SJSA1 (cell line): ENCODE data around the gene NT5C2. TPM values are rescaled to one million over a fixed set of nuclear protein-coding genes. Genes with fewer than 3 reads are reported as not detected.
A peak's percentile ranks its signal among the peaks of the same experiment; 100 is the strongest.
"Not testable (repeated sequence)": the region's sequence is repeated elsewhere in the genome, so short reads cannot be mapped to it uniquely, and the experiment has no call there.

Experiments used
- DNase-seq, 2 experiments: peaks; one replicate each; pipeline ENCODE4 v3.0.0-alpha.2; 2015 to 2020; ENCODE audit warnings: low spot score in 2 of 2, low read depth in 1 of 2
- H3K27ac ChIP-seq: fragments of 250-450 bp; sonication (Bioruptor Pico); 2 replicates; pipeline ENCODE4 v1.5.1; 2020; ENCODE audit warnings: mild to moderate bottlenecking, moderate library complexity
- H3K27me3 ChIP-seq: fragments of 250-450 bp; sonication (Bioruptor Pico); replicated peaks from 2 replicates; pipeline ENCODE4 v1.5.1; 2020; ENCODE audit warnings: mild to moderate bottlenecking, moderate library complexity
- H3K36me3 ChIP-seq: fragments of 250-450 bp; sonication (Bioruptor Pico); 2 replicates; pipeline ENCODE4 v1.5.1; 2020; ENCODE audit warnings: mild to moderate bottlenecking
- H3K4me1 ChIP-seq: fragments of 250-450 bp; sonication (Bioruptor Pico); replicated peaks from 2 replicates; pipeline ENCODE4 v1.6.1; 2021; ENCODE audit warnings: mild to moderate bottlenecking
- H3K4me3 ChIP-seq: fragments of 250-450 bp; sonication (Bioruptor Pico); 2 replicates; pipeline ENCODE4 v1.5.1; 2020; ENCODE audit warnings: mild to moderate bottlenecking
- H3K9me3 ChIP-seq: fragments of 250-450 bp; sonication (Bioruptor Pico); replicated peaks from 2 replicates; pipeline ENCODE4 v1.5.1; 2020; ENCODE audit warnings: mild to moderate bottlenecking
- total RNA-seq: library from RNA; depleted of rRNA; stranded (reverse); fragments of >200 nt; shearing (Covaris generic); gene quantifications from 2 replicates; pipeline ENCODE4 v1.2.3, GENCODE V29; 2014

NT5C2 gene
- total RNA-seq, 1 experiment from 2014 or later = 97.2 TPM

- Histone ChIP-seq H3K36me3 (peaks cover 33% of the 10 kb centered on the region), H3K27me3 (no peaks in the 10 kb centered on the region), H3K4me3 (peak overlapping the region; percentile 87), H3K27ac (peak overlapping the region; percentile 91), H3K9me3 (no peaks in the 10 kb centered on the region), H3K4me1 (peaks cover 24% of the 10 kb centered on the region)
- peak; percentile 81 to 82 for DNase-seq
Observed at GRCh38 chr10:103192451-103193106, 493 bp downstream of the NT5C2 start.

DNA sequence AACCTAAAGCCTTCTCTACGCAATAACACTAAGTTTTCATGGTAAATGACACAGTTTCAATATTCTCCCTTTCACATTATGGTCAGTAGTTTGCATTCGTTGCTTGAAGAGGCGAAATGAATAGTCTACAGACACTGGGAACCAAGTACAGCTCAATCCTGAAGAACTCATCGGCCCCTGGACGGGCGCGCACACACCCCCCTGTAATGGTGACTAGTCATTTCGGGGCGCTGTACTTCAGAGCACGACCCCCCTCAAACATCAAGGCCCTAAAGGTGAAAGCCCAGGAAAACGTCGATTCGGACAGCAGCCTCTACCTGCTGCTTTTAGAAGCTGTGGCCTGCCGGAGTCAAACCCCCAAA is 1.0 kb downstream of the NT5C2 start:
- Histone ChIP-seq H3K9me3 (no peaks in the 10 kb centered on the region), H3K4me3 (peak overlapping the region; percentile 87), H3K36me3 (peaks cover 33% of the 10 kb centered on the region), H3K4me1 (peaks cover 19% of the 10 kb centered on the region), H3K27ac (peak overlapping the region; percentile 91), H3K27me3 (no peaks in the 10 kb centered on the region)
- no peak for DNase-seq

DNA sequence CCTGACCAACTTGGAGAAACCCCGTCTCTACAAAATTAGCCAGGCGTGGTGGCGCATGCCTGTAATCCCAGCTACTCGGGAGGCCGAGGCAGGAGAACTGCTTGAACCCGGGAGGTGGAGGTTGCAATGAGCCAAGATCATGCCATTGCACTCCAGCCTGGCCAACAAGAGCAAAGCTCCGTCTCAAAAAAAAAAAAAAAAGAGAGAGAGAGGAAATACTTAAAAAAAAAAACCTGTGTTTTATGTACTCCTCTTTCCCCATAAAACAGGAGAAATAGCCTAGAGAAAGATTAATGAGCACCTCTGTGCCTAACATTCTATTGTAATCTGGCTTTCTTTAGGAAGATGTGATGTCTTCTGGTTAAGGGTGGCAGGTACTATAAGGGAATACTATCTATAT is 1.9 kb downstream of the NT5C2 start:
- H3K4me3 ChIP-seq, DNase-seq, H3K27me3 ChIP-seq, H3K9me3 ChIP-seq, H3K27ac ChIP-seq: not testable (repeated sequence)
- peaks cover 42% of the 10 kb centered on the region for H3K36me3 ChIP-seq
- peaks cover 23% of the 10 kb centered on the region for H3K4me1 ChIP-seq

DNA sequence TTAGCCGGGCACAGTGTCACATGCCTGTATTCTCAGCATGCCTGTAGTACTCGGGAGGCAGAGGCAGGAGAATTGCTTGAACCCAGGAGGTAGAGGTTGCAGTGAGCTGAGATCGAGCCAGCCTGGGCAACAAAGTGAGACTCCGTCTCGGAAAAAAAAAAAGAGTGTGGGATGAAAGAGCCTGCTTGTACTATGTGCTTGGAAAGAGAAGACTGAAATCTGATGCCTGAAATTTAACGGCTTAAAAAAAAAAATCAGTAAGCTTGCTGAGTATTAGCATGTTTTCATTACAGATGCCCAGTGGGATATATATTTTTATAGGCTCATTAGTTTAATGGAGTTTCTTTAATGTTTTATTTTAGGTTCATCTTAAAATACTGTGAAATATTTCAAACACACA is 4.2 kb downstream of the NT5C2 start:
- H3K4me1 ChIP-seq = peaks cover 42% of the 10 kb centered on the region
- H3K9me3 ChIP-seq = no peaks in the 10 kb centered on the region
- no peak for DNase-seq
- H3K27ac ChIP-seq = no peak overlapping the region
- H3K4me3 ChIP-seq = no peak overlapping the region
- peaks cover 57% of the 10 kb centered on the region for H3K36me3 ChIP-seq
- no peaks in the 10 kb centered on the region for H3K27me3 ChIP-seq

DNA sequence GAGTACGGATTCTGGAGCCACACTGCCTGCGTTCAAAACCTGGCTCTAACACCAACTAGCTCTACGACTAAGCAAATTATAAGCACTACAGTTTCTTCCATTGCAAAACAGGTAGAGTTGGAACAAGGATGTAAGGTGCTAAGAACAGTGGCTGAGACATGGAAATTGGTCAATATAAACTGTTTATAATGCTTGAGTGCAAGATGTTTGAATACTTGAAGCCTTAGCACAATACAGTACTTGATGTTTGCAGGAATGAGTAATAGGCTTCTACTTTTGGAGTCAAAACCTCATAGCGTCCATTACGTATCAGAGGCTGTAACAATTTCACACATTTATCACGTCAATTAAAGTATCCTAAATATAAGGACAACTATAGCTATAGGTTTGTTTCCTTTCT is 6.9 kb downstream of the NT5C2 start:
- Histone ChIP-seq H3K9me3 (no peaks in the 10 kb centered on the region), H3K27ac (no peak overlapping the region), H3K36me3 (peaks cover 56% of the 10 kb centered on the region), H3K27me3 (no peaks in the 10 kb centered on the region), H3K4me3 (no peak overlapping the region), H3K4me1 (peaks cover 39% of the 10 kb centered on the region)
- DNase-seq = no peak

DNA sequence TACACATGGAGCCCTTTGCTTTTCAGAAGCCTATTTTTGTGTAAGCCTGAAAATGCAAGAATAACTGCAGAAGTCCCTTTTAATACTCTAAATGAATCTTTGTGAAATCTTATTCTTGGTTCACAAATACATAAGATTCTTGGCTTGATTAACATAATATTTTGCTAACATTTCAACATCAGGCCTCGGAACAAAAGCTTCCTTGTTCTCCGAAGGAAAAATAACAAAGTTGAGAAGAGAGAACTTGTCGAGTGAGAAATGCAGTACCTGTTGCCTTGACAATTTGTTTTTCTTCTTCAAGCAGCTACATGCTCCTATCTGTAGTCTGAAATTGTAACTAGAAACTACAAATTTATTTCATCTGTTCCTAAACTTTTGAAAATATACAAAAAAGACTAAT is 8.5 kb downstream of the NT5C2 start:
- H3K27me3 ChIP-seq = no peaks in the 10 kb centered on the region
- H3K9me3 ChIP-seq = no peaks in the 10 kb centered on the region
- H3K36me3 ChIP-seq = peaks cover 58% of the 10 kb centered on the region
- peaks cover 31% of the 10 kb centered on the region for H3K4me1 ChIP-seq
- DNase-seq = no peak
- peak overlapping the region; percentile 26 for H3K27ac ChIP-seq
- H3K4me3 ChIP-seq = no peak overlapping the region

GRCh38 chr10:103183991-103184451 is 9.1 kb downstream of the NT5C2 start:
- H3K27me3 ChIP-seq, H3K9me3 ChIP-seq, H3K4me3 ChIP-seq: not testable (repeated sequence)
- DNase-seq = peak in 1 of 2 experiments; percentile 46
- H3K4me1 ChIP-seq = peaks cover 31% of the 10 kb centered on the region
- H3K36me3 ChIP-seq = peaks cover 64% of the 10 kb centered on the region
- peak overlapping the region; percentile 26 for H3K27ac ChIP-seq

DNA sequence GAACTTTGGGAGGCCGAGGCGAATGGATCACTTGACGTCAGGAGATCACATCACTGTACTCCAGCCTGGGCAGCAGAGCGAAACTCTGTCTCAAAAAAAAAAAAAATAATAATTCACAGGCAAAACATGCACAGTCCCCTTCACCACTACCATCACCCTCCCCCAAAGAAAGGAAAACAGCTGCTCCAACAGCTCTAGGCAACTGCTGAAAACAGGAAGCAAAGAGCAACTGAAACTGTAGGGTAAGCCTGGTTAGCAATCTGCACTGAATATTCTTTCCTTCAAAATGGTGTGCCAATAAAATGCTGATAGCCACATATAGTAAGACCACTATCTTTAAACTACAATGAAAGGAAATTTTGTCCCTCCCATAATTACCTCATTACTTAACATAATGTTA is 11.8 kb downstream of the NT5C2 start:
- Histone ChIP-seq H3K4me3 (no peak overlapping the region), H3K36me3 (peaks cover 66% of the 10 kb centered on the region), H3K27ac (no peak overlapping the region), H3K9me3 (no peaks in the 10 kb centered on the region), H3K27me3 (no peaks in the 10 kb centered on the region), H3K4me1 (peaks cover 23% of the 10 kb centered on the region)
- DNase-seq = no peak

GRCh38 chr10:103180491-103180890 is 12.6 kb downstream of the NT5C2 start:
- Histone ChIP-seq H3K36me3 (peaks cover 69% of the 10 kb centered on the region), H3K27ac (no peak overlapping the region), H3K4me3 (no peak overlapping the region), H3K4me1 (peaks cover 18% of the 10 kb centered on the region), H3K27me3 (no peaks in the 10 kb centered on the region), H3K9me3 (no peaks in the 10 kb centered on the region)
- DNase-seq = no peak

GRCh38 chr10:103177123-103177522 is 15.9 kb downstream of the NT5C2 start:
- peaks cover 85% of the 10 kb centered on the region for H3K36me3 ChIP-seq
- H3K4me1 ChIP-seq = no peaks in the 10 kb centered on the region
- H3K4me3 ChIP-seq = no peak overlapping the region
- H3K27me3 ChIP-seq = no peaks in the 10 kb centered on the region
- no peaks in the 10 kb centered on the region for H3K9me3 ChIP-seq
- no peak for DNase-seq
- no peak overlapping the region for H3K27ac ChIP-seq

GRCh38 chr10:103175580-103176285 is 17.3 kb downstream of the NT5C2 start:
- Histone ChIP-seq H3K4me3 (no peak overlapping the region), H3K27me3 (no peaks in the 10 kb centered on the region), H3K4me1 (no peaks in the 10 kb centered on the region), H3K36me3 (peaks cover 84% of the 10 kb centered on the region), H3K9me3 (no peaks in the 10 kb centered on the region), H3K27ac (no peak overlapping the region)
- DNase-seq = no peak

DNA sequence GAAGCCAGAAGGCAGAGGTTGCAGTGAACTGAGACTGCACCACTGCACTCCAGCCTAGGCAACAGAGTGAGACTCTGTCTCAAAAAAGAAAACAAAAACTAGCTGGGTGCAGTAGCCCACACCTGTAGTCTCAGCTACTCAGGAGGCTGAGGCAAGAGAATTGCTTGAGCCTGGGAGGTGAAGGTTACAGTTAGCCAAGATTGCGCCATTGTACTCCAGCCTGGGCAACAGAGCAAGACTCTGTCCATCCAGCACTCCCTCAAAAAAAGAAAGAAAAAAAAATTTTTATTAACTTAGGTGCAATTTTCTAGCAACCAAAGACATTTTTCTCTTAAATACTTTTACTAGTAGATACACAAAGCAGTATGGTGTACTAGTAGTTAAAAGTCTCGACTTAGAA is 18.7 kb downstream of the NT5C2 start:
- H3K27ac ChIP-seq, H3K4me3 ChIP-seq, H3K9me3 ChIP-seq, DNase-seq, H3K27me3 ChIP-seq, H3K4me1 ChIP-seq: not testable (repeated sequence)
- H3K36me3 ChIP-seq = peaks cover 76% of the 10 kb centered on the region

DNA sequence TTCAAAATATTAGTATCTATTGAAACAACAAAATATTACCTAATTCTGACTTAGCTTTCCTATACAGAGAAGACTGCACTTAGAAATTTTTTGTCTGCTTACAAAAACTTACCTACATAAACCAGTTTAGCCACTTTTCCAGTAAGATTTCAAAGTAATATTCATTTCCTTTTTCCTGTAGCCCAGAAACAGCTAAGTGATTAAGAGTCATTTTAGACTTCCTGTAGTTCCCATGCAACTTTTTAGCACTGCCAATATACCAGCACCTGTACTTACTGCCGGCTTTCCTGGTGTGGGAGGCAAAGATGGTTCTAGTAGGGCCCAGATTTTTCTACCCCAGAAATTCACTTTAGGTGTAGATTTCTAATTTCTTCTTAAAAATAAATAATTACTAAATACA is 21.8 kb downstream of the NT5C2 start:
- H3K9me3 ChIP-seq = no peaks in the 10 kb centered on the region
- no peak overlapping the region for H3K27ac ChIP-seq
- H3K4me1 ChIP-seq = no peaks in the 10 kb centered on the region; the same call in 1 of the 2 replicates
- no peaks in the 10 kb centered on the region for H3K27me3 ChIP-seq
- DNase-seq = no peak
- no peak overlapping the region for H3K4me3 ChIP-seq
- H3K36me3 ChIP-seq = peaks cover 77% of the 10 kb centered on the region

- H3K27ac ChIP-seq = no peak overlapping the region; the same call in 1 of the 2 replicates
- DNase-seq = no peak
- peaks cover 58% of the 10 kb centered on the region for H3K36me3 ChIP-seq
- no peaks in the 10 kb centered on the region for H3K9me3 ChIP-seq
- no peak overlapping the region for H3K4me3 ChIP-seq
- no peaks in the 10 kb centered on the region for H3K27me3 ChIP-seq
- H3K4me1 ChIP-seq = no peaks in the 10 kb centered on the region; the same call in 1 of the 2 replicates
Observed at GRCh38 chr10:103168438-103168837, 24.6 kb downstream of the NT5C2 start.
